ENCODE measurements around the gene CNRIP1. TPM values are rescaled to one million over a fixed set of nuclear protein-coding genes. Genes with fewer than 3 reads are reported as not detected.

CNRIP1 gene
- total RNA-seq, 1 donor from 2014 or later = 4.4 TPM

DNA sequence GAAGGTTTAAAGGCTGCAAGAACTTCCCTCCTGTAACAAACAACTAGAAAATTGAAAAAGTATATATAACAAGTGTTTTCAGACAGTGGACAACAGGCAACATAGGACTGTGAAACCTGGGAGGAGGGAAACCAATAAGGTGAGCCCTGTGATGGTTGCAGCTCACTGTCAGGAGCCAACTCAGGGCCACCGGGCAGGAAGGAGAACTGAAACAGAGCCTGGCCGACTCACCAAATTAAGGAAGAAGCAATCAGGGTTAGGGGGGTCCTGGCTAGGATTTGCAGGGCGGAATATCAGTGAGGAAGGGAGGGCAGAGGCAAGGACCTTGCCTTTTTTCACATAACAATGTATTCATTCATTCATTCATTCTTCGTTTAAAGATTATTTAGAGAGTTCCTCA, 21.8 kb upstream of the CNRIP1 start:
- H3K9me3 Mint-ChIP-seq (ENCODE audit: unreplicated experiment) = no peaks in the 10 kb centered on the region
- H3K9ac ChIP-seq (ENCODE audit: low read length) = no peak overlapping the region
- no peak overlapping the region for H3K4me3 ChIP-seq (ENCODE audit: insufficient read depth, low read depth, low read length)
- no peak overlapping the region for H3K27ac ChIP-seq (ENCODE audit: low read depth, low read length)
- no peak for DNase-seq (ENCODE audit: low read depth)
- H3K4me1 Mint-ChIP-seq (ENCODE audit: low read depth, unreplicated experiment) = no peaks in the 10 kb centered on the region
- TF ChIP-seq, protein P1, sequence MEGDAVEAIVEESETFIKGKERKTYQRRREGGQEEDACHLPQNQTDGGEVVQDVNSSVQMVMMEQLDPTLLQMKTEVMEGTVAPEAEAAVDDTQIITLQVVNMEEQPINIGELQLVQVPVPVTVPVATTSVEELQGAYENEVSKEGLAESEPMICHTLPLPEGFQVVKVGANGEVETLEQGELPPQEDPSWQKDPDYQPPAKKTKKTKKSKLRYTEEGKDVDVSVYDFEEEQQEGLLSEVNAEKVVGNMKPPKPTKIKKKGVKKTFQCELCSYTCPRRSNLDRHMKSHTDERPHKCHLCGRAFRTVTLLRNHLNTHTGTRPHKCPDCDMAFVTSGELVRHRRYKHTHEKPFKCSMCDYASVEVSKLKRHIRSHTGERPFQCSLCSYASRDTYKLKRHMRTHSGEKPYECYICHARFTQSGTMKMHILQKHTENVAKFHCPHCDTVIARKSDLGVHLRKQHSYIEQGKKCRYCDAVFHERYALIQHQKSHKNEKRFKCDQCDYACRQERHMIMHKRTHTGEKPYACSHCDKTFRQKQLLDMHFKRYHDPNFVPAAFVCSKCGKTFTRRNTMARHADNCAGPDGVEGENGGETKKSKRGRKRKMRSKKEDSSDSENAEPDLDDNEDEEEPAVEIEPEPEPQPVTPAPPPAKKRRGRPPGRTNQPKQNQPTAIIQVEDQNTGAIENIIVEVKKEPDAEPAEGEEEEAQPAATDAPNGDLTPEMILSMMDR (IDR thresholded peaks at IDR 0.05; ENCODE audit: insufficient read depth, low read depth, low read length) = no peak
- TF ChIP-seq EZH2 (IDR thresholded peaks at IDR 0.05; ENCODE audit: insufficient read depth, low read length) = no peak
- no peaks in the 10 kb centered on the region for H4K20me1 ChIP-seq (ENCODE audit: insufficient read depth, low read length)
- no peaks in the 10 kb centered on the region for H3K36me3 ChIP-seq (ENCODE audit: insufficient read depth, low read length)
- H2AFZ ChIP-seq (ENCODE audit: low read depth, low read length) = no peak overlapping the region
- H3K36me3 Mint-ChIP-seq (ENCODE audit: low read depth, unreplicated experiment) = no peaks in the 10 kb centered on the region
- FAIRE-seq = no peak
- no peak overlapping the region for H3K4me2 ChIP-seq (ENCODE audit: low read length)
- no peaks in the 10 kb centered on the region for H3K27me3 ChIP-seq (ENCODE audit: insufficient read depth, low read length)
- H3K4me1 ChIP-seq (ENCODE audit: insufficient read depth, low read length) = no peaks in the 10 kb centered on the region
- no peaks in the 10 kb centered on the region for H3K79me2 ChIP-seq (ENCODE audit: insufficient read depth, low read length)
- no peak overlapping the region for H3K4me3 Mint-ChIP-seq (ENCODE audit: unreplicated experiment)
- H3K27ac Mint-ChIP-seq (ENCODE audit: unreplicated experiment) = no peak overlapping the region
- H3K9me3 ChIP-seq (ENCODE audit: insufficient read depth, low read depth, low read length) = no peaks in the 10 kb centered on the region
- peaks cover 3% of the 10 kb centered on the region for H3K27me3 Mint-ChIP-seq (ENCODE audit: low read depth, unreplicated experiment)

DNA sequence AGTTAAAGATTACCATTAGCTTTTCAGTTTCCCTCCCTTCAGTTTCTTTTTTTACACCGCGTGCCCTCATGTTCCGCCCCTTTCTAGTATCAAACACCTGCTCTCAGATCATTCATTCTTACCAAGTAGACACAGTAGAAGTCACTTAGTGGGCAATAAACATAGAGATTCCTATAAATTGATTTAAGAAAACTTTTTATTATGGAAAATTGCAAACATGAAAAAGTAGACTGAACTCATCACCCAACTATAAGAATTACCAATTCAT, 21.2 kb upstream of the CNRIP1 start:
- FAIRE-seq (no peak), DNase-seq (ENCODE audit: low read depth) (no peak)
- no peaks in the 10 kb centered on the region for H4K20me1 ChIP-seq (ENCODE audit: insufficient read depth, low read length)
- H3K27ac Mint-ChIP-seq (ENCODE audit: unreplicated experiment) = no peak overlapping the region
- TF ChIP-seq EZH2 (IDR thresholded peaks at IDR 0.05; ENCODE audit: insufficient read depth, low read length) = no peak
- TF ChIP-seq, protein P1 (IDR thresholded peaks at IDR 0.05; ENCODE audit: insufficient read depth, low read depth, low read length) = no peak
- H3K36me3 ChIP-seq (ENCODE audit: insufficient read depth, low read length) = no peaks in the 10 kb centered on the region
- H3K4me3 Mint-ChIP-seq (ENCODE audit: unreplicated experiment) = no peak overlapping the region
- H3K4me1 ChIP-seq (ENCODE audit: insufficient read depth, low read length) = no peaks in the 10 kb centered on the region
- no peak overlapping the region for H2AFZ ChIP-seq (ENCODE audit: low read depth, low read length)
- H3K9ac ChIP-seq (ENCODE audit: low read length) = no peak overlapping the region
- no peaks in the 10 kb centered on the region for H3K36me3 Mint-ChIP-seq (ENCODE audit: low read depth, unreplicated experiment)
- H3K9me3 ChIP-seq (ENCODE audit: insufficient read depth, low read depth, low read length) = no peaks in the 10 kb centered on the region
- peaks cover 3% of the 10 kb centered on the region for H3K27me3 Mint-ChIP-seq (ENCODE audit: low read depth, unreplicated experiment)
- no peak overlapping the region for H3K27ac ChIP-seq (ENCODE audit: low read depth, low read length)
- no peaks in the 10 kb centered on the region for H3K4me1 Mint-ChIP-seq (ENCODE audit: low read depth, unreplicated experiment)
- no peak overlapping the region for H3K4me3 ChIP-seq (ENCODE audit: insufficient read depth, low read depth, low read length)
- H3K4me2 ChIP-seq (ENCODE audit: low read length) = no peak overlapping the region
- no peaks in the 10 kb centered on the region for H3K27me3 ChIP-seq (ENCODE audit: insufficient read depth, low read length)
- H3K79me2 ChIP-seq (ENCODE audit: insufficient read depth, low read length) = no peaks in the 10 kb centered on the region
- H3K9me3 Mint-ChIP-seq (ENCODE audit: unreplicated experiment) = no peaks in the 10 kb centered on the region

DNA sequence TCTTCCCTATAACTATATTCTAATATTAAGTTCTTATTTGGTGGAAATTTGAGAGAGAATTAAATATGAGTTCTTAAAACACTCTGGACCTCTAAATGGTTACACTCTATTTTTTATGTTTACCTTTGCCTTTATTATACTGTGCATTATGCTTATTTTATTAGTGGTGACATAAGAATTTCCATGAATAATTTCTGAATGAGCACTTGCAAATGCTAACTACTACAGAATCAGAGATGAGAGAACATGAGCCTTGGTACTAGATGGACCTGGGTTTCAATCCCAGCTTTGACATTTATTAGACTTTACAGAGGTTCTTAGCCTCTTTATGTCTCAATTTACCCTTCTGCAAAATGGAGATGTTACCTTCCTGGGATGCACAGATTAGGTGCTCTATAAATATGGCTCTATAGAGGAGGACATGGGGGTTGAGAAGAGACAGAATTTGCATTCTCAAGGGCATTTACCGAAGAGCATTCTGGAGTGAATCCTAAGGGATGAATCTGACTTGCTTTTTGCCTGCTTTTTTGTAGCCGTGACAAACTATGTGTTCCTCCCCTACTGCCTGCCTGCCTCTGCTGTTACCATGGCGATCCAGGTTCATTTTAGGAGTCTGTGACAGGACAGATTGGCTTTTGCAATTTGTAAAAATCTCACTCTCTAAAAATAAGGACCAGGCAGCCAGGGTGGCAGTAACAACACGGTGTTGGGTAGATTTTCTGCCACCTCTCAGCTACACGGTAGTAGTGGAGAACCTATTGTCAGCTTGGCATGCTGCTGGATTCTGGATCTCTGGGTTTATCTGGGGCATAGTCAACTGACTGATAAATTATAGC, 20.7 kb upstream of the CNRIP1 start:
- Histone ChIP-seq H3K79me2 (ENCODE audit: insufficient read depth, low read length) (no peaks in the 10 kb centered on the region), H3K9me3 (ENCODE audit: insufficient read depth, low read depth, low read length) (no peaks in the 10 kb centered on the region), H3K4me2 (ENCODE audit: low read length) (no peak overlapping the region), H3K27me3 (ENCODE audit: insufficient read depth, low read length) (no peaks in the 10 kb centered on the region), H3K9ac (ENCODE audit: low read length) (no peak overlapping the region), H3K4me1 (ENCODE audit: insufficient read depth, low read length) (no peaks in the 10 kb centered on the region), H4K20me1 (ENCODE audit: insufficient read depth, low read length) (no peaks in the 10 kb centered on the region), H3K36me3 (ENCODE audit: insufficient read depth, low read length) (no peaks in the 10 kb centered on the region), H3K4me3 (ENCODE audit: insufficient read depth, low read depth, low read length) (no peak overlapping the region), H2AFZ (ENCODE audit: low read depth, low read length) (no peak overlapping the region), H3K27ac (ENCODE audit: low read depth, low read length) (no peak overlapping the region)
- H3K4me1 Mint-ChIP-seq (ENCODE audit: low read depth, unreplicated experiment) = peaks cover 2% of the 10 kb centered on the region
- no peak overlapping the region for H3K4me3 Mint-ChIP-seq (ENCODE audit: unreplicated experiment)
- peaks cover 2% of the 10 kb centered on the region for H3K9me3 Mint-ChIP-seq (ENCODE audit: unreplicated experiment)
- TF ChIP-seq, protein P1 (IDR thresholded peaks at IDR 0.05; ENCODE audit: insufficient read depth, low read depth, low read length) = no peak
- TF ChIP-seq EZH2 (IDR thresholded peaks at IDR 0.05; ENCODE audit: insufficient read depth, low read length) = no peak
- H3K36me3 Mint-ChIP-seq (ENCODE audit: low read depth, unreplicated experiment) = no peaks in the 10 kb centered on the region
- peaks cover 3% of the 10 kb centered on the region for H3K27me3 Mint-ChIP-seq (ENCODE audit: low read depth, unreplicated experiment)
- FAIRE-seq (no peak), DNase-seq (ENCODE audit: low read depth) (no peak)
- no peak overlapping the region for H3K27ac Mint-ChIP-seq (ENCODE audit: unreplicated experiment)
